HCT116 (cell line): ENCODE results near the gene POLR2C. TPM values are rescaled to one million over a fixed set of nuclear protein-coding genes. Genes with fewer than 3 reads are reported as not detected.

ENCODE experiments used
- ATAC-seq: fragments of 200-7000 bp; cut with Tn5 transposase; 2 replicates; pipeline ENCODE4 v1.9.1; 2020; ENCODE audit warnings: mild to moderate bottlenecking, moderate library complexity
- BruUV-seq: library from RNA; stranded (reverse); fragments of 400-500 nt; replicated peaks from 2 replicates; lab custom pipeline; 2021; lab: Mats Ljungman, UMichigan
- CTCF ChIA-PET: fragments of 300-600 bp; sonication (Branson Sonifier 250); formaldehyde crosslinking; loops from one replicate; lab custom pipeline; 2021; ENCODE audit warnings: antibody characterized with exemption; lab: Charles Lee
- POLR2A ChIA-PET: fragments of 300-600, 350-600 bp; sonication (Branson Sonifier 250); formaldehyde crosslinking; loops from one replicate; lab custom pipeline; 2021; ENCODE audit warnings: antibody characterized with exemption; lab: Charles Lee
- RAD21 ChIA-PET, 2 experiments: fragments of 300-600 bp; sonication (Branson Sonifier 250); formaldehyde crosslinking; loops; one replicate each; lab custom pipeline; 2023; ENCODE audit warnings: low total read pairs in 2 of 2; ENCODE audit not compliant: uncharacterized antibody in 2 of 2, unreplicated experiment in 2 of 2, low non-redundant PET in 1 of 2; lab: Charles Lee
- DNase-seq: peaks from one replicate; pipeline ENCODE4 v3.0.0-alpha.2; 2010; ENCODE audit warnings: low read depth, low spot score
- H2AFZ ChIP-seq: fragments of 200-600 bp; shearing (Covaris generic), sonication (generic); 2 replicates; pipeline ENCODE4 v1.6.1; 2017; ENCODE audit warnings: low read depth, mixed run types, mixed read lengths, antibody characterized with exemption, low read length; ENCODE audit not compliant: poor library complexity, severe bottlenecking
- H3K27ac ChIP-seq: 2 replicates; pipeline ENCODE4 v1.5.1; 2012; ENCODE audit warnings: low read depth, low read length
- H3K27me3 ChIP-seq: fragments of 200-600 bp; sonication (generic); 2 replicates; pipeline ENCODE4 v1.6.1; 2016; ENCODE audit warnings: mixed run types, low read length, mixed read lengths; ENCODE audit not compliant: insufficient read depth
- H3K36me3 ChIP-seq, 2 experiments: fragments of 200-500 bp in 1 of 2; fragments of 200-600 bp in 1 of 2; sonication (Bioruptor generic) in 1 of 2; sonication (generic) in 1 of 2; 2 replicates each; pipeline versions ENCODE4 v1.5.1 to v1.6.1; 2014 to 2016; ENCODE audit warnings: low read length in 2 of 2, inconsistent platforms in 1 of 2, mixed read lengths in 1 of 2, mixed run types in 1 of 2; ENCODE audit not compliant: insufficient read depth in 2 of 2, control insufficient read depth in 1 of 2
- H3K4me1 ChIP-seq, 2 experiments: fragments of 200-600 bp in 1 of 2; sonication (generic) in 1 of 2; 2 replicates each; pipeline versions ENCODE4 v1.5.1 to v1.6.1; 2012 to 2017; ENCODE audit warnings: low read length in 2 of 2, inconsistent platforms in 1 of 2, mild to moderate bottlenecking in 1 of 2, mixed read lengths in 1 of 2, mixed run types in 1 of 2, moderate library complexity in 1 of 2; ENCODE audit not compliant: insufficient read depth in 2 of 2, control insufficient read depth in 1 of 2
- H3K4me2 ChIP-seq: fragments of 200-600 bp; sonication (generic); 2 replicates; pipeline ENCODE4 v1.6.1; 2017; ENCODE audit warnings: mixed run types, low read length, mixed read lengths
- H3K4me3 ChIP-seq, 2 experiments: fragments of 200-600 bp in 1 of 2; sonication (generic) in 1 of 2; replicated peaks in 1 of 2; 2 replicates each; pipeline ENCODE4 v1.5.1; 2011 to 2016; ENCODE audit warnings: low read length in 2 of 2, control low read depth in 1 of 2, low read depth in 1 of 2, mild to moderate bottlenecking in 1 of 2, mixed read lengths in 1 of 2, mixed run types in 1 of 2
- H3K79me2 ChIP-seq: fragments of 200-600 bp; sonication (generic); 2 replicates; pipeline ENCODE4 v1.6.1; 2017; ENCODE audit warnings: mild to moderate bottlenecking, mixed run types, low read length, moderate library complexity, mixed read lengths; ENCODE audit not compliant: insufficient read depth
- H3K9ac ChIP-seq: fragments of 200-600 bp; sonication (generic); 2 replicates; pipeline ENCODE4 v1.6.1; 2016; ENCODE audit warnings: low read length, mixed read lengths
- H3K9me2 ChIP-seq: fragments of 200-600 bp; sonication (generic), shearing (Covaris generic); 2 replicates; pipeline ENCODE4 v1.6.1; 2017; ENCODE audit warnings: mixed run types, mild to moderate bottlenecking, moderate library complexity; ENCODE audit not compliant: insufficient read depth
- H3K9me3 ChIP-seq, 2 experiments: fragments of 200-500 bp in 1 of 2; fragments of 200-600 bp in 1 of 2; sonication (Bioruptor generic) in 1 of 2; sonication (generic) in 1 of 2; 2 replicates each; pipeline ENCODE4 v1.6.1; 2014 to 2017; ENCODE audit warnings: low read length in 2 of 2, mixed read lengths in 2 of 2, inconsistent platforms in 1 of 2, low read depth in 1 of 2, mild to moderate bottlenecking in 1 of 2, mixed run types in 1 of 2, moderate library complexity in 1 of 2; ENCODE audit not compliant: control insufficient read depth in 1 of 2, insufficient read depth in 1 of 2
- H4K20me1 ChIP-seq: fragments of 200-600 bp; sonication (generic), shearing (Covaris generic); 2 replicates; pipeline ENCODE4 v1.6.1; 2017; ENCODE audit warnings: mixed run types, mild to moderate bottlenecking, moderate library complexity; ENCODE audit not compliant: insufficient read depth
- CEBPB ChIP-seq: IDR thresholded peaks from 2 replicates; pipeline ENCODE4 v1.6.1; 2012; ENCODE audit warnings: low read depth
- EZH2phosphoT487 ChIP-seq: fragments of 200-600 bp; IDR thresholded peaks from 2 replicates; pipeline ENCODE4 v1.6.1; 2018; ENCODE audit warnings: antibody characterized with exemption, borderline replicate concordance
- RAD21 ChIP-seq: IDR thresholded peaks from 2 replicates; pipeline ENCODE4 v1.6.1; 2012; ENCODE audit warnings: low read depth, mild to moderate bottlenecking
- REST ChIP-seq: IDR thresholded peaks from 2 replicates; pipeline ENCODE4 v1.6.1; 2012; ENCODE audit warnings: low read depth
- YY1 ChIP-seq: IDR thresholded peaks from 2 replicates; pipeline ENCODE4 v1.6.1; 2011; ENCODE audit warnings: low read length, low read depth, moderate library complexity, mild to moderate bottlenecking; ENCODE audit not compliant: insufficient replicate concordance; ENCODE audit errors: extremely low read depth
- ZNF274 ChIP-seq: fragments of 200-500 bp; sonication (Bioruptor generic); IDR thresholded peaks from 2 replicates; pipeline ENCODE4 v1.6.1; 2014; ENCODE audit warnings: mild to moderate bottlenecking, low read depth, low read length, inconsistent platforms
- intact Hi-C: fragments of 100-400 bp; cut with micrococcal nuclease; formaldehyde crosslinking; loops from 2 replicates; pipeline ENCODE4 v1.10.0; 2022
- total RNA-seq: library from RNA; stranded (reverse); gene quantifications from one replicate; pipeline ENCODE4 v1.2.1, GENCODE V29; 2021; ENCODE audit not compliant: unreplicated experiment
- TF ChIP-seq, protein P1 (sequence below): IDR thresholded peaks from 2 replicates; pipeline ENCODE4 v1.6.1; 2012

The POLR2C gene
- total RNA-seq, 1 experiment from 2014 or later = 74.4 TPM

DNA sequence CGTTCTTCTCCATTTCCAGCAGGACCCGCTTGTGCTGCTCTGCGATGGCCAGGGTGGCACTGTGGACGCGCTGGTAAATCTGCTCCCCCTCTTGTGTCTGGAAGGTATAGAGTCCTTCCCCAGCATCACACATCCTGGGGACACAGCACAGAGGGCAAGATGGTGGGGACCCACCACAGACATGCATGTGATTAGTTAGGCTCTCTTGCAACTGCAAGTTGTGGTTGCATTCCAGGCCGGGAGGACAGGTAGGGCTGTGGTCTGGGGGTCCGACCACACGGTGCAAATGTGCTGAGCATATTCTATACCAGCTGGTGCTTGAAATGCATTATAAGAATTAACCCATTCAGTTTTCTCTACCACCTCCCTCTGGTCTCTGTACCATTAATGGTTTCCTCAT lies 11.4 kb downstream of the POLR2C start:
- Histone ChIP-seq H3K36me3 (peaks cover 23 to 37% of the 10 kb centered on the region in 2 experiments; a peak in 3 of 4 replicates), H3K79me2 (no peaks in the 10 kb centered on the region), H3K27ac (no peak overlapping the region), H3K4me3 (no peak overlapping the region), H3K4me2 (no peak overlapping the region), H3K27me3 (no peaks in the 10 kb centered on the region), H3K9me2 (no peaks in the 10 kb centered on the region), H3K9ac (no peak overlapping the region), H4K20me1 (no peaks in the 10 kb centered on the region), H3K9me3 (no peaks in the 10 kb centered on the region), H2AFZ (no peak overlapping the region), H3K4me1 (peaks cover 11 to 17% of the 10 kb centered on the region in 2 experiments; a peak in 3 of 4 replicates)
- intact Hi-C loops = no loop called here
- no TSS peak for BruUV-seq
- ChIA-PET RAD21 (no interaction called here), CTCF (no interaction called here), POLR2A (interaction anchor here (0.7 kb wide), 1 partner anchor 13 kb away, joined by 4 read pairs; no protein-coding TSS in a partner anchor)
- TF ChIP-seq, protein P1, sequence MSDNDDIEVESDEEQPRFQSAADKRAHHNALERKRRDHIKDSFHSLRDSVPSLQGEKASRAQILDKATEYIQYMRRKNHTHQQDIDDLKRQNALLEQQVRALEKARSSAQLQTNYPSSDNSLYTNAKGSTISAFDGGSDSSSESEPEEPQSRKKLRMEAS = no peak
- TF ChIP-seq REST (no peak), YY1 (no peak), EZH2phosphoT487 (no peak), CEBPB (no peak), RAD21 (no peak), ZNF274 (no peak)
- no peak for ATAC-seq
- no peak for DNase-seq
